Neuronal stem cell (in vitro differentiated cells): ENCODE results near the gene RUNX1.

Source experiments
- DNase-seq: peaks from one replicate; pipeline ENCODE4 v3.0.0-alpha.2; 2013; ENCODE audit warnings: low spot score
- H2AFZ ChIP-seq: one replicate; pipeline ENCODE4 v1.6.1; 2013; ENCODE audit warnings: mild to moderate bottlenecking, low read length, inconsistent platforms
- H2AK5ac ChIP-seq: 2 replicates; pipeline ENCODE4 v1.6.1; 2013; ENCODE audit warnings: low read depth, mild to moderate bottlenecking, inconsistent platforms, low read length, moderate library complexity, mixed read lengths
- H2BK120ac ChIP-seq: 2 replicates; pipeline ENCODE4 v1.6.1; 2013; ENCODE audit warnings: low read depth, mild to moderate bottlenecking, inconsistent platforms, low read length, moderate library complexity, mixed read lengths
- H2BK12ac ChIP-seq: one replicate; pipeline ENCODE4 v1.6.1; 2013; ENCODE audit warnings: low read length, inconsistent platforms
- H2BK15ac ChIP-seq: 2 replicates; pipeline ENCODE4 v1.6.1; 2013; ENCODE audit warnings: mild to moderate bottlenecking, low read length, inconsistent platforms, mixed read lengths
- H2BK5ac ChIP-seq: one replicate; pipeline ENCODE4 v1.6.1; 2013; ENCODE audit warnings: inconsistent platforms, mild to moderate bottlenecking, low read length, moderate library complexity
- H3K14ac ChIP-seq: one replicate; pipeline ENCODE4 v1.6.1; 2013; ENCODE audit warnings: low read length, inconsistent platforms
- H3K18ac ChIP-seq: 2 replicates; pipeline ENCODE4 v1.6.1; 2013; ENCODE audit warnings: low read length, inconsistent platforms
- H3K23ac ChIP-seq: 2 replicates; pipeline ENCODE4 v1.6.1; 2013; ENCODE audit warnings: low read depth, mild to moderate bottlenecking, mixed read lengths, low read length, inconsistent platforms; ENCODE audit not compliant: poor library complexity
- H3K27ac ChIP-seq: replicated peaks from 3 replicates; pipeline ENCODE4 v1.5.1; 2013; ENCODE audit warnings: low read length, inconsistent platforms
- H3K27me3 ChIP-seq, 3 experiments: 2 replicates each; pipeline ENCODE4 v1.6.1; 2013; ENCODE audit warnings: low read length in 3 of 3, mild to moderate bottlenecking in 2 of 3, inconsistent platforms in 1 of 3, low read depth in 1 of 3, mixed read lengths in 1 of 3, moderate library complexity in 1 of 3; ENCODE audit not compliant: control insufficient read depth in 3 of 3, insufficient read depth in 3 of 3
- H3K36me3 ChIP-seq, 2 donors: replicated peaks in 1 of 2; 2 replicates each; pipeline ENCODE4 v1.6.1; 2013; ENCODE audit warnings: low read length in 2 of 2; ENCODE audit not compliant: control insufficient read depth in 2 of 2, insufficient read depth in 2 of 2
- H3K4ac ChIP-seq: 2 replicates; pipeline ENCODE4 v1.6.1; 2013; ENCODE audit warnings: inconsistent platforms, mild to moderate bottlenecking, low read length, moderate library complexity
- H3K4me1 ChIP-seq, 2 donors: 1 replicate in 1 of 2; 2 replicates in 1 of 2; pipeline ENCODE4 v1.6.1; 2013; ENCODE audit warnings: low read length in 2 of 2, low read depth in 1 of 2; ENCODE audit not compliant: control insufficient read depth in 2 of 2, insufficient read depth in 1 of 2
- H3K4me2 ChIP-seq: one replicate; pipeline ENCODE4 v1.6.1; 2013; ENCODE audit warnings: mild to moderate bottlenecking, low read length, inconsistent platforms; ENCODE audit not compliant: insufficient read depth, poor library complexity, severe bottlenecking
- H3K4me3 ChIP-seq, 2 donors: 2 replicates each; pipeline ENCODE4 v1.5.1; 2013; ENCODE audit warnings: low read length in 2 of 2, mild to moderate bottlenecking in 2 of 2, inconsistent platforms in 1 of 2, moderate library complexity in 1 of 2
- H3K79me1 ChIP-seq: one replicate; pipeline ENCODE4 v1.6.1; 2013; ENCODE audit warnings: low read depth, mild to moderate bottlenecking, inconsistent platforms, low read length, moderate library complexity
- H3K9ac ChIP-seq: one replicate; pipeline ENCODE4 v1.6.1; 2013; ENCODE audit warnings: mild to moderate bottlenecking, low read depth, low read length, inconsistent platforms; ENCODE audit not compliant: poor library complexity
- H3K9me3 ChIP-seq, 2 donors: replicated peaks in 1 of 2; 2 replicates each; pipeline versions ENCODE3 to v1.6.1; 2013; ENCODE audit warnings: low read length in 2 of 2, mild to moderate bottlenecking in 2 of 2, inconsistent platforms in 1 of 2, low read depth in 1 of 2, mixed read lengths in 1 of 2, moderate library complexity in 1 of 2; ENCODE audit not compliant: control insufficient read depth in 2 of 2, insufficient read depth in 1 of 2
- H4K8ac ChIP-seq: one replicate; pipeline ENCODE4 v1.6.1; 2013; ENCODE audit warnings: low read depth, mild to moderate bottlenecking, inconsistent platforms, low read length, moderate library complexity
- H4K91ac ChIP-seq: one replicate; pipeline ENCODE4 v1.6.1; 2013; ENCODE audit warnings: low read length, low read depth, mild to moderate bottlenecking, inconsistent platforms; ENCODE audit not compliant: poor library complexity
- WGBS, 2 donors: extraction: QIAGEN DNeasy Blood & Tissue Kit; methylation state at CpG; one replicate each; pipeline ENCODE4 v1.1.7; 2013; ENCODE audit warnings: missing lambda C conversion rate in 2 of 2, mixed read lengths in 1 of 2; ENCODE audit not compliant: insufficient read length in 2 of 2, insufficient replicate concordance in 1 of 2; ENCODE audit errors: extremely low coverage in 2 of 2; 5-methylcytosine and 5-hydroxymethylcytosine counted together

Gene RUNX1

GRCh38 chr21:35086357-35086756, 37.3 kb upstream of the RUNX1 start:
- H2AFZ ChIP-seq: no peak overlapping the region
- no peak for DNase-seq
- no peak overlapping the region for H3K4me2 ChIP-seq
- H2AK5ac ChIP-seq: no peak overlapping the region
- no peak overlapping the region for H4K91ac ChIP-seq
- H3K4ac ChIP-seq: no peak overlapping the region
- H3K27ac ChIP-seq: no peak overlapping the region
- no peak overlapping the region for H2BK120ac ChIP-seq
- H3K79me1 ChIP-seq: no peaks in the 10 kb centered on the region
- H3K4me1 ChIP-seq: no peaks in the 10 kb centered on the region
- no peak overlapping the region for H2BK15ac ChIP-seq
- H3K27me3 ChIP-seq: no peaks in the 10 kb centered on the region
- H3K23ac ChIP-seq: no peak overlapping the region
- H2BK12ac ChIP-seq: no peak overlapping the region
- H3K18ac ChIP-seq: no peak overlapping the region
- H2BK5ac ChIP-seq: no peak overlapping the region
- H3K9me3 ChIP-seq: no peaks in the 10 kb centered on the region
- no peak overlapping the region for H4K8ac ChIP-seq
- no peak overlapping the region for H3K4me3 ChIP-seq
- WGBS, 2 donors: no CpG with 5 or more reads among the region's 2 CpGs
- H3K9ac ChIP-seq: no peak overlapping the region
- no peaks in the 10 kb centered on the region for H3K36me3 ChIP-seq
- H3K14ac ChIP-seq: no peak overlapping the region

- Histone ChIP-seq H3K4ac (no peak overlapping the region), H4K91ac (no peak overlapping the region), H3K79me1 (no peaks in the 10 kb centered on the region), H3K14ac (no peak overlapping the region), H2AFZ (no peak overlapping the region), H3K4me1 (peaks cover 0 to 2% of the 10 kb centered on the region in 2 donors), H2BK12ac (no peak overlapping the region), H3K36me3 (no peaks in the 10 kb centered on the region), H2BK15ac (no peak overlapping the region), H2BK5ac (no peak overlapping the region), H3K9me3 (no peaks in the 10 kb centered on the region), H3K27me3 (no peaks in the 10 kb centered on the region), H3K9ac (no peak overlapping the region), H3K23ac (no peak overlapping the region), H4K8ac (no peak overlapping the region), H3K4me2 (no peak overlapping the region), H3K18ac (no peak overlapping the region), H3K27ac (no peak overlapping the region), H2BK120ac (no peak overlapping the region), H2AK5ac (no peak overlapping the region), H3K4me3 (no peak overlapping the region)
- no peak for DNase-seq
- no CpG with 5 or more reads among the region's 3 CpGs for WGBS, 2 donors
Measured at GRCh38 chr21:35084869-35085268, 35.8 kb upstream of the RUNX1 start.

- no peak overlapping the region for H3K9ac ChIP-seq
- no peak for DNase-seq
- H2BK12ac ChIP-seq: no peak overlapping the region
- H2AK5ac ChIP-seq: no peak overlapping the region
- H2AFZ ChIP-seq: no peak overlapping the region
- no peak overlapping the region for H3K27ac ChIP-seq
- H3K14ac ChIP-seq: no peak overlapping the region
- no peak overlapping the region for H3K23ac ChIP-seq
- 100% methylated on average over 1 of the region's 3 CpGs for WGBS, 2 donors
- no peak overlapping the region for H3K4ac ChIP-seq
- H3K18ac ChIP-seq: no peak overlapping the region
- H3K79me1 ChIP-seq: no peaks in the 10 kb centered on the region
- no peak overlapping the region for H2BK120ac ChIP-seq
- H3K27me3 ChIP-seq: no peaks in the 10 kb centered on the region
- no peak overlapping the region for H2BK15ac ChIP-seq
- H4K91ac ChIP-seq: no peak overlapping the region
- H3K4me1 ChIP-seq: peaks cover 0 to 2% of the 10 kb centered on the region in 2 donors
- no peaks in the 10 kb centered on the region for H3K36me3 ChIP-seq
- no peaks in the 10 kb centered on the region for H3K9me3 ChIP-seq
- no peak overlapping the region for H3K4me3 ChIP-seq
- H3K4me2 ChIP-seq: no peak overlapping the region
- no peak overlapping the region for H2BK5ac ChIP-seq
- H4K8ac ChIP-seq: no peak overlapping the region
Measured at GRCh38 chr21:35083246-35083645, 34.1 kb upstream of the RUNX1 start.

- Histone ChIP-seq H3K36me3 (no peaks in the 10 kb centered on the region), H2AK5ac (no peak overlapping the region), H3K4me2 (no peak overlapping the region), H4K8ac (no peak overlapping the region), H2BK5ac (no peak overlapping the region), H3K23ac (no peak overlapping the region), H2BK15ac (no peak overlapping the region), H3K18ac (no peak overlapping the region), H2BK120ac (no peak overlapping the region), H3K14ac (no peak overlapping the region), H3K79me1 (no peaks in the 10 kb centered on the region), H4K91ac (no peak overlapping the region), H3K9ac (no peak overlapping the region), H3K4me3 (no peak overlapping the region), H3K4ac (no peak overlapping the region), H3K27ac (no peak overlapping the region), H3K9me3 (no peaks in the 10 kb centered on the region), H2BK12ac (no peak overlapping the region), H2AFZ (no peak overlapping the region), H3K4me1 (peaks cover 0 to 2% of the 10 kb centered on the region in 2 donors), H3K27me3 (no peaks in the 10 kb centered on the region)
- no CpG with 5 or more reads among the region's 2 CpGs for WGBS, 2 donors
- DNase-seq: no peak
Measured at GRCh38 chr21:35081861-35082260, 32.8 kb upstream of the RUNX1 start.
